Sigmoid colon (tissue), 7 donors: ENCODE results near the gene SPATS1. TPM values are rescaled to one million over a fixed set of nuclear protein-coding genes. Genes with fewer than 3 reads are reported as not detected.

Experiments used
- DNase-seq: peaks from one replicate; pipeline ENCODE4 v3.0.0-alpha.2; 2019
- H3K27ac ChIP-seq, 4 donors: fragments of 200-600 bp; sonication (generic); one replicate each; pipeline ENCODE4 v1.5.1; 2016 to 2019; ENCODE audit warnings: mild to moderate bottlenecking in 1 of 4
- H3K27me3 ChIP-seq, 3 donors: fragments of 200-600 bp; sonication (generic); one replicate each; pipeline ENCODE4 v1.5.1; 2019; ENCODE audit warnings: mild to moderate bottlenecking in 1 of 3
- H3K36me3 ChIP-seq, 4 donors: fragments of 200-600 bp; sonication (generic); one replicate each; pipeline ENCODE4 v1.5.1; 2016 to 2019
- H3K4me1 ChIP-seq, 4 donors: fragments of 200-600 bp; sonication (generic); one replicate each; pipeline ENCODE4 v1.5.1; 2017 to 2019
- H3K4me3 ChIP-seq, 4 donors: fragments of 200-600 bp; sonication (generic); one replicate each; pipeline ENCODE4 v1.5.1; 2017 to 2019; ENCODE audit warnings: mild to moderate bottlenecking in 2 of 4, moderate library complexity in 1 of 4
- H3K9me3 ChIP-seq, 4 donors: fragments of 200-600 bp in 3 of 4; sonication (generic) in 3 of 4; one replicate each; pipeline versions ENCODE4 v1.5.1 to v1.6.1; 2013 to 2019
- CTCF ChIP-seq, 4 experiments: fragments of 450-650 bp in 3 of 4; fragments of 200-600 bp in 1 of 4; IDR thresholded peaks; one replicate each; pipeline ENCODE4 v1.5.1; 2016 to 2019; ENCODE audit warnings: antibody characterized with exemption in 4 of 4, mild to moderate bottlenecking in 3 of 4, moderate library complexity in 2 of 4
- EP300 ChIP-seq, 4 donors: sonication (generic); formaldehyde crosslinking; IDR thresholded peaks; one replicate each; pipeline ENCODE4 v1.6.1; 2017; ENCODE audit warnings: antibody characterized with exemption in 4 of 4
- POLR2A ChIP-seq, 2 donors: fragments of 450-650 bp; IDR thresholded peaks; one replicate each; pipeline ENCODE4 v1.6.1; 2016; ENCODE audit warnings: antibody characterized with exemption in 2 of 2, mild to moderate bottlenecking in 2 of 2, moderate library complexity in 2 of 2
- POLR2AphosphoS5 ChIP-seq, 4 donors: sonication (generic); formaldehyde crosslinking; IDR thresholded peaks; one replicate each; pipeline ENCODE4 v1.6.1; 2017; ENCODE audit warnings: antibody characterized with exemption in 4 of 4
- WGBS, 2 donors: extraction: QIAGEN DNeasy Blood & Tissue Kit; methylation state at CpG; one replicate each; pipeline ENCODE4 v1.1.7; 2013; 5-methylcytosine and 5-hydroxymethylcytosine counted together
- intact Hi-C: fragments of 100-400 bp; cut with DNase I; formaldehyde crosslinking; loops from one replicate; pipeline ENCODE4 v1.15.1; 2023
- polyA plus RNA-seq, 3 donors: library from polyadenylated mRNA; stranded (reverse); fragments of 200-250 nt; gene quantifications; one replicate each; pipeline ENCODE4 v1.2.3, GENCODE V29; 2013
- total RNA-seq, 4 donors: library from RNA; depleted of rRNA; stranded (reverse); fragments of >200 nt; gene quantifications; one replicate each; pipeline ENCODE4 v1.1.0, GENCODE V29; 2016
- donor health status: healthy with polysubstance abuse.
- donor health status: Bipolar disorder and iron deficiency.
- donor health status: healthy.

SPATS1 gene
- total and polyA plus RNA-seq, 7 donors: not detected

DNA sequence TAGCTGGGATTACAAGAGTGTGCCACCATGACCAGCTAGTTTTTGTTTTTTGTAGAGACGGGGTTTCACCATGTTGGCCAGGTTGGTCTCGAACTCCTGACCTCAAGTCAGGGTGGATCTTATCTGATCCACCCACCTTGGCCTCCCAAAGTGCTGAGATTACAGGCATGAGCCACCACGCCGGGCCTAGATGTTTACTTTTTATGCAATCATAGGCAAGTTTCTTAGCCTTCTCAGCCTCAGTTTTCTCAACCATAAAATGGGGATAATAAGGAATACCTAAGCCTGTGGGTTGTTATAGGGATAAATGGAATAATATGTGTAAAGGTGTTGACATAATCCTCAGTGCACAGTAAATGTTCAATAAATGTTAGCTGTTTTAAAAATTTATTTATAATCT lies 9.8 kb downstream of the SPATS1 start:
- no peaks in the 10 kb centered on the region for H3K4me1 ChIP-seq
- no peaks in the 10 kb centered on the region for H3K27me3 ChIP-seq
- intact Hi-C loops: no loop called here
- DNase-seq: no peak
- H3K27ac ChIP-seq: no peak overlapping the region
- WGBS, 2 donors: 68 to 87% methylated on average over 4 of the region's 4 CpGs
- TF ChIP-seq POLR2AphosphoS5 (IDR thresholded peaks at IDR 0.05) (no peak), CTCF (IDR thresholded peaks at IDR 0.05) (no peak), POLR2A (IDR thresholded peaks at IDR 0.05) (no peak), EP300 (IDR thresholded peaks at IDR 0.05) (no peak)
- no peaks in the 10 kb centered on the region for H3K36me3 ChIP-seq
- H3K9me3 ChIP-seq: no peaks in the 10 kb centered on the region
- H3K4me3 ChIP-seq: no peak overlapping the region

GRCh38 chr6:44353336-44353735 lies 10.9 kb downstream of the SPATS1 start:
- no peak for DNase-seq
- intact Hi-C loops: no loop called here
- H3K4me3 ChIP-seq: no peak overlapping the region
- WGBS, 2 donors: 9 to 53% methylated on average over 2 of the region's 2 CpGs
- TF ChIP-seq EP300 (IDR thresholded peaks at IDR 0.05): no peak
- TF ChIP-seq POLR2A (IDR thresholded peaks at IDR 0.05): no peak
- TF ChIP-seq POLR2AphosphoS5 (IDR thresholded peaks at IDR 0.05): no peak
- no peak for TF ChIP-seq CTCF (IDR thresholded peaks at IDR 0.05)
- no peaks in the 10 kb centered on the region for H3K4me1 ChIP-seq
- H3K9me3 ChIP-seq: no peaks in the 10 kb centered on the region
- no peaks in the 10 kb centered on the region for H3K36me3 ChIP-seq
- H3K27me3 ChIP-seq: no peaks in the 10 kb centered on the region
- no peak overlapping the region for H3K27ac ChIP-seq

GRCh38 chr6:44355640-44356039 lies 13.2 kb downstream of the SPATS1 start:
- Histone ChIP-seq H3K36me3 (no peaks in the 10 kb centered on the region), H3K4me1 (no peaks in the 10 kb centered on the region), H3K27ac (no peak overlapping the region), H3K27me3 (no peaks in the 10 kb centered on the region), H3K9me3 (no peaks in the 10 kb centered on the region), H3K4me3 (no peak overlapping the region)
- intact Hi-C loops: no loop called here
- no peak for DNase-seq
- whole genome bisulfite sequencing, 2 donors: 68 to 93% methylated on average over 4 of the region's 4 CpGs
- TF ChIP-seq EP300 (IDR thresholded peaks at IDR 0.05): no peak
- TF ChIP-seq CTCF (IDR thresholded peaks at IDR 0.05): no peak
- no peak for TF ChIP-seq POLR2AphosphoS5 (IDR thresholded peaks at IDR 0.05)
- no peak for TF ChIP-seq POLR2A (IDR thresholded peaks at IDR 0.05)

DNA sequence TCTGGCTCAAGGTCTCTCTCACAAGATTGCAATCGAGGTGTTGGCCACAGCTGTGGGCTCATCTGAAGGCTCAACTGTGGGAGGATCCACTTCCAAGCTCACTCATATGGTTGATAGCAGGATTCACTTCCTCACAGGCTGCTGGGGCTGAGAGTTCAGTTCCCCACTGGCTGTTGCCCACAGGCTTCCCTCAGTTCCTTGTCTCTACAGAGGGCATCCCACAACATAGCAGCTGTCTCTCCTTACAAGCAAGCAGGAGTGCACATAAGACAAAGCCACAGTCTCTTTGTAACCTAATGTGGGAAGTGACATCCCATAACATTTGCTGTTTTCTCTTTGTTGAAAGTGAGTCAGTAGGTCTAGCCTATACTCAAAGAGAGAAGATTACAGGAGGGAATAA lies 14.0 kb downstream of the SPATS1 start:
- Histone ChIP-seq H3K27me3 (no peaks in the 10 kb centered on the region), H3K4me1 (no peaks in the 10 kb centered on the region), H3K36me3 (no peaks in the 10 kb centered on the region), H3K4me3 (no peak overlapping the region), H3K9me3 (no peaks in the 10 kb centered on the region), H3K27ac (no peak overlapping the region)
- intact Hi-C loops: no loop called here
- no peak for DNase-seq
- 62 to 66% methylated on average over 1 of the region's 1 CpG for WGBS, 2 donors
- no peak for TF ChIP-seq CTCF (IDR thresholded peaks at IDR 0.05)

DNA sequence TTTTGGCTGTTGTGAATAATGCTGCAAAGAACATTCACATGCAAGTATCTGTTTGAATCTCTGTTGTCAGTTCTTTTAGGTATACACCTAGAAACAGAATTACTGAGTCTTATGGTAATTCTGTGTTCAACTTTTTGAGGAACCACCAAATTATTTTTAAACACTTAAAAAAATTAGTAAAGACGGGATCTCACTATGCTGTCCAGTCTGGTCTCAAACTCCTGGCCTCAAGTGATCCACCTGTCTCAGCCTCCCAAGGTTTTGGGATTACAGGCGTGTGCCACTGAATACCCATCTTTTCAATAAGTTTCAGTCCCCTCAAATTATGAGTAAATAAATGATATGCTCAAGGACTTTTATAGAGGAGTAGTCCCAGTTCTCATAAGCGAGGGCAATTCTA lies 17.5 kb downstream of the SPATS1 start:
- H3K27ac ChIP-seq: no peak overlapping the region
- H3K36me3 ChIP-seq: no peaks in the 10 kb centered on the region
- no peaks in the 10 kb centered on the region for H3K9me3 ChIP-seq
- intact Hi-C loops: no loop called here
- WGBS, 2 donors: 72 to 86% methylated on average over 3 of the region's 3 CpGs
- H3K4me3 ChIP-seq: no peak overlapping the region
- DNase-seq: no peak
- H3K27me3 ChIP-seq: no peaks in the 10 kb centered on the region
- H3K4me1 ChIP-seq: no peaks in the 10 kb centered on the region
- TF ChIP-seq EP300 (IDR thresholded peaks at IDR 0.05) (no peak), CTCF (IDR thresholded peaks at IDR 0.05) (no peak), POLR2AphosphoS5 (IDR thresholded peaks at IDR 0.05) (no peak)
